ENCODE data around the gene A4GNT.

The A4GNT gene

GRCh38 chr3:138078096-138078495 lies 54.1 kb downstream of the A4GNT start:
- no peak for DNase-seq

Data from NCI-H524 (cell line).